ENCODE results near the gene CHRNA4.

DNA sequence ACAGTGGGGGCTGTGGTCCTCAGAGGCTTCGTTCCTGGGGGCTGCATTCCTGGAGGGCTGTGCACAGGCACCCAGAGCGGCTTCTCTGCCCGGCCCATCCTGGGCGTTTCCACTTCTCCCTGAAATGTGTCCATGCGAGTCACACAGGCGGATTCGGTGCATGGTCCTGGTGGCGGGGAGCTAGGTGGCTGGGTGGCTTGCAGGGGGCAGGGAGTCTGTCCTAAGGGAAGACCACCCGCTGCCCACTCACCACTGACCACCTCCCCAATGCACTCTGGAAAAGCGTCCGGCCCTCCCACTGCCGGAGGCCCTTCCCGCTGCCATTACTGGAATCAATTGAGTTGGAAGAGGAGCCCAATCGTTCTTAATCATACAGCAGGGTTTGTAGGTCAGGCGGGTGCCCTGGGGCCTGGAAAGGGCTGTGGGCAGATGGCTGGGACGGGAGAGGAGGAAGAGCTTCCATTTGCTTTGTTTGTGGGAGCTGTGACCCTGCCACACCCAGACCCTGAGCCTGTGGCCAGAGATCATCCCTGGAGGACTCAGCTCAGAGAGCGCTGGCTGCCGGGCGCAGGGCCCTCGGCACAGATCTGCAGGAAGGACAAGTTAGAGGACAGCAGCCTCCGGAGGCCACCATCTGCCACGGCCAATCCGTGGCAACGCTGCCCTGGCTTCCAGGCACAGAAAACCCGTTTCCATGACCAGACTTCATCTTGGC is 6.4 kb downstream of the CHRNA4 start:
- TF ChIP-seq JUN (IDR thresholded peaks at IDR 0.05; ENCODE audit: borderline replicate concordance, insufficient read depth, insufficient read length, low read depth): no peak
- TF ChIP-seq POLR2AphosphoS5 (IDR thresholded peaks at IDR 0.05; ENCODE audit: insufficient read depth, low read depth, low read length): no peak
- no peak for TF ChIP-seq GATA2 (IDR thresholded peaks at IDR 0.05; ENCODE audit: insufficient read depth, insufficient read length, low read depth, low read length)
- TF ChIP-seq, protein P1, sequence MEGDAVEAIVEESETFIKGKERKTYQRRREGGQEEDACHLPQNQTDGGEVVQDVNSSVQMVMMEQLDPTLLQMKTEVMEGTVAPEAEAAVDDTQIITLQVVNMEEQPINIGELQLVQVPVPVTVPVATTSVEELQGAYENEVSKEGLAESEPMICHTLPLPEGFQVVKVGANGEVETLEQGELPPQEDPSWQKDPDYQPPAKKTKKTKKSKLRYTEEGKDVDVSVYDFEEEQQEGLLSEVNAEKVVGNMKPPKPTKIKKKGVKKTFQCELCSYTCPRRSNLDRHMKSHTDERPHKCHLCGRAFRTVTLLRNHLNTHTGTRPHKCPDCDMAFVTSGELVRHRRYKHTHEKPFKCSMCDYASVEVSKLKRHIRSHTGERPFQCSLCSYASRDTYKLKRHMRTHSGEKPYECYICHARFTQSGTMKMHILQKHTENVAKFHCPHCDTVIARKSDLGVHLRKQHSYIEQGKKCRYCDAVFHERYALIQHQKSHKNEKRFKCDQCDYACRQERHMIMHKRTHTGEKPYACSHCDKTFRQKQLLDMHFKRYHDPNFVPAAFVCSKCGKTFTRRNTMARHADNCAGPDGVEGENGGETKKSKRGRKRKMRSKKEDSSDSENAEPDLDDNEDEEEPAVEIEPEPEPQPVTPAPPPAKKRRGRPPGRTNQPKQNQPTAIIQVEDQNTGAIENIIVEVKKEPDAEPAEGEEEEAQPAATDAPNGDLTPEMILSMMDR (IDR thresholded peaks at IDR 0.05; ENCODE audit: extremely low read depth in 1 of 2, insufficient read depth in 1 of 2, low read depth in 1 of 2, low read length in 2 of 2): no peak
- TF ChIP-seq POLR2A (IDR thresholded peaks at IDR 0.05; ENCODE audit: low read depth, low read length): no peak
- no peak for TF ChIP-seq MYC (IDR thresholded peaks at IDR 0.05; ENCODE audit: low read depth, low read length)
- TF ChIP-seq, protein P2, sequence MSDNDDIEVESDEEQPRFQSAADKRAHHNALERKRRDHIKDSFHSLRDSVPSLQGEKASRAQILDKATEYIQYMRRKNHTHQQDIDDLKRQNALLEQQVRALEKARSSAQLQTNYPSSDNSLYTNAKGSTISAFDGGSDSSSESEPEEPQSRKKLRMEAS (IDR thresholded peaks at IDR 0.05; ENCODE audit: insufficient read depth, insufficient read length): no peak

Data from endothelial cell of umbilical vein (primary cell).